Spleen (tissue), 7 donors: ENCODE data around the gene TACR1.
"Not testable (repeated sequence)": the region's sequence is repeated elsewhere in the genome, so short reads cannot be mapped to it uniquely, and the experiment has no call there.

Source experiments
- CTCF ChIP-seq, 11 experiments: fragments of 200-600 bp in 7 of 11; fragments of 450-650 bp in 4 of 11; sonication (generic) in 4 of 11; IDR thresholded peaks in 8 of 11; conservative IDR thresholded peaks in 3 of 11; 1 replicate in 7 of 11; 2 replicates in 4 of 11; pipeline versions ENCODE4 v1.4.0 to v1.8.0; 2016 to 2021; ENCODE audit warnings: antibody characterized with exemption in 11 of 11, inconsistent platforms in 4 of 11, mild to moderate bottlenecking in 1 of 11
- POLR2A ChIP-seq, 3 donors: fragments of 450-650 bp; IDR thresholded peaks; one replicate each; pipeline ENCODE4 v1.5.1; 2017; ENCODE audit warnings: antibody characterized with exemption in 3 of 3, mild to moderate bottlenecking in 1 of 3
- donor health status: DM: no; HTN: no; CAD: no; lungs with moderate emphysema.
- donor health status: DM: no; HTN: no; CAD: no.
- donor health status: DM: no; HTN: no; CAD: no.

GRCh38 chr2:75171423-75171822, 27.9 kb downstream of the TACR1 start:
- TF ChIP-seq CTCF (IDR thresholded peaks at IDR 0.05 in 8 of 11, conservative IDR thresholded peaks at IDR 0.05 in 3 of 11); POLR2A (IDR thresholded peaks at IDR 0.05): not testable (repeated sequence)
